Measurements from ENCODE around the gene BRF1.

Gene BRF1

DNA sequence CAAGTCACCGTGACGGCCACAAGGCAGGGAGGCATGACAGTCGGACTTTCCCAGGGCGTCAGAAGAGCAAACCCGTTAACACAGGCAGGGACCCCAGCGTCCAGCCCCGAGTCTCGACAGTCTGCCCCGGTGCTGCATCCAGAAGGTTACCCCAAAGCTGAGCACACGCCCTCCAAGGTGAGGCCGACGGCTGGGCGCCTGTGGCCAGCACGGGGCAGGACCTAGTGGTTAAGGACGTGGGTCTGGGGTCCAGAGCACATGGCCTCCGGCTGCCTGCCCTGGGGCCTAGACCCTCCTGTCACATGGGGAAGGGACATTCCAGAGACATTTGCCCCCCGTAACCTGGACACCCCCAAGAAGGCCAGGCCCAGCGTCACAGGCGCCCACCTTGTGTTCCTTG, 82.2 kb downstream of the BRF1 start:
- Histone ChIP-seq H3K4me2 (ENCODE audit: insufficient read depth, low read length, poor library complexity, severe bottlenecking) (no peak overlapping the region), H3K4me3 (ENCODE audit: low read length in 2 of 2) (no peak overlapping the region), H3K18ac (ENCODE audit: low read length) (no peak overlapping the region), H3K9ac (ENCODE audit: low read depth, low read length, poor library complexity) (peak overlapping the region; percentile 12), H2AFZ (ENCODE audit: low read length) (no peak overlapping the region), H3K14ac (ENCODE audit: low read length) (peak overlapping the region; percentile 38), H2BK120ac (ENCODE audit: low read depth, low read length) (no peak overlapping the region), H3K27ac (replicated peaks; ENCODE audit: low read length) (no peak overlapping the region), H2AK5ac (ENCODE audit: low read depth, low read length) (no peak overlapping the region), H4K91ac (ENCODE audit: low read depth, low read length, poor library complexity) (no peak overlapping the region), H3K79me1 (ENCODE audit: low read depth, low read length) (peaks cover 22% of the 10 kb centered on the region), H4K8ac (ENCODE audit: low read depth, low read length) (peak overlapping the region; percentile 65), H2BK5ac (ENCODE audit: low read length) (no peak overlapping the region), H3K27me3 (ENCODE audit: control insufficient read depth in 3 of 3, insufficient read depth in 3 of 3, low read depth in 1 of 3, low read length in 3 of 3) (no peaks in the 10 kb centered on the region), H3K36me3 (replicated peaks in 1 of 2; ENCODE audit: control insufficient read depth in 2 of 2, insufficient read depth in 2 of 2, low read length in 2 of 2) (peaks cover 39 to 51% of the 10 kb centered on the region in 2 donors), H3K4ac (ENCODE audit: low read length) (no peak overlapping the region), H2BK12ac (ENCODE audit: low read length) (no peak overlapping the region), H3K9me3 (replicated peaks in 1 of 2; ENCODE audit: control insufficient read depth in 2 of 2, insufficient read depth in 1 of 2, low read depth in 1 of 2, low read length in 2 of 2) (peaks cover 0 to 8% of the 10 kb centered on the region in 2 donors), H2BK15ac (ENCODE audit: low read length) (no peak overlapping the region), H3K4me1 (ENCODE audit: control insufficient read depth in 2 of 2, insufficient read depth in 1 of 2, low read depth in 1 of 2, low read length in 2 of 2) (no peaks in the 10 kb centered on the region), H3K23ac (ENCODE audit: low read depth, low read length, poor library complexity) (peak overlapping the region; percentile 31)
- DNase-seq (ENCODE audit: low spot score), result no peak
- WGBS, 2 donors (ENCODE audit: extremely low coverage in 2 of 2, insufficient read length in 2 of 2, insufficient replicate concordance in 1 of 2), result no CpG with 5 or more reads among the region's 19 CpGs

DNA sequence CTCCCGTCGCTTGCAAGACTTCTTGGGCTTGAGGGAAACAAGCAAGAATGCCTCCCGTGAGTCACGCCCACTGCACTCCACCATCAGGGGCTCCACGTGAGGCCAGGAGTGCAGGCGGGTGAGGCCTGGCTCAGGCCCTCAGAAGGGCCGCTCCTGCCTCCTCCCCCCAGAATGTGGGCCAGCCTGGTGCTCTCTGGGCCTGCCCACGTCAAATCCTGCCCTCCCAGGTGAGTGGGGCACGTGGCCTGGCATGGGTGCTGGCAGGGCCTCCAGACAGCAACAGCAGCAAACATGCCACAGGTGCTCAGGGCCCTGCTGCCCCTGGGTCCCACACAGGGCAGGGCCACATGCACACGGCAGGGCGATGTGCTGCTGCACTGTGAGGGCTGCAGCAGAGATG, 83.0 kb downstream of the BRF1 start:
- no CpG with 5 or more reads among the region's 11 CpGs for WGBS, 2 donors (ENCODE audit: extremely low coverage in 2 of 2, insufficient read length in 2 of 2, insufficient replicate concordance in 1 of 2)
- no peak overlapping the region for H2BK12ac ChIP-seq (ENCODE audit: low read length)
- H4K8ac ChIP-seq (ENCODE audit: low read depth, low read length), result no peak overlapping the region
- no peak overlapping the region for H2BK15ac ChIP-seq (ENCODE audit: low read length)
- no peak overlapping the region for H3K4me2 ChIP-seq (ENCODE audit: insufficient read depth, low read length, poor library complexity, severe bottlenecking)
- no peak for DNase-seq (ENCODE audit: low spot score)
- no peak overlapping the region for H3K4me3 ChIP-seq (ENCODE audit: low read length in 2 of 2)
- H3K4ac ChIP-seq (ENCODE audit: low read length), result peak overlapping the region; percentile 37
- H3K9ac ChIP-seq (ENCODE audit: low read depth, low read length, poor library complexity), result no peak overlapping the region
- no peak overlapping the region for H2AK5ac ChIP-seq (ENCODE audit: low read depth, low read length)
- peak overlapping the region; percentile 56 for H3K14ac ChIP-seq (ENCODE audit: low read length)
- H3K79me1 ChIP-seq (ENCODE audit: low read depth, low read length), result peaks cover 20% of the 10 kb centered on the region
- H2BK120ac ChIP-seq (ENCODE audit: low read depth, low read length), result no peak overlapping the region
- no peak overlapping the region for H2AFZ ChIP-seq (ENCODE audit: low read length)
- peak overlapping the region; percentile 31 for H3K23ac ChIP-seq (ENCODE audit: low read depth, low read length, poor library complexity)
- H3K27me3 ChIP-seq (ENCODE audit: control insufficient read depth in 3 of 3, insufficient read depth in 3 of 3, low read depth in 1 of 3, low read length in 3 of 3), result no peaks in the 10 kb centered on the region
- no peaks in the 10 kb centered on the region for H3K4me1 ChIP-seq (ENCODE audit: control insufficient read depth in 2 of 2, insufficient read depth in 1 of 2, low read depth in 1 of 2, low read length in 2 of 2)
- peaks cover 0 to 8% of the 10 kb centered on the region in 2 donors for H3K9me3 ChIP-seq (replicated peaks in 1 of 2; ENCODE audit: control insufficient read depth in 2 of 2, insufficient read depth in 1 of 2, low read depth in 1 of 2, low read length in 2 of 2)
- H3K36me3 ChIP-seq (replicated peaks in 1 of 2; ENCODE audit: control insufficient read depth in 2 of 2, insufficient read depth in 2 of 2, low read length in 2 of 2), result peaks cover 36 to 55% of the 10 kb centered on the region in 2 donors
- no peak overlapping the region for H2BK5ac ChIP-seq (ENCODE audit: low read length)
- H3K27ac ChIP-seq (replicated peaks; ENCODE audit: low read length), result no peak overlapping the region
- no peak overlapping the region for H4K91ac ChIP-seq (ENCODE audit: low read depth, low read length, poor library complexity)
- no peak overlapping the region for H3K18ac ChIP-seq (ENCODE audit: low read length)

DNA sequence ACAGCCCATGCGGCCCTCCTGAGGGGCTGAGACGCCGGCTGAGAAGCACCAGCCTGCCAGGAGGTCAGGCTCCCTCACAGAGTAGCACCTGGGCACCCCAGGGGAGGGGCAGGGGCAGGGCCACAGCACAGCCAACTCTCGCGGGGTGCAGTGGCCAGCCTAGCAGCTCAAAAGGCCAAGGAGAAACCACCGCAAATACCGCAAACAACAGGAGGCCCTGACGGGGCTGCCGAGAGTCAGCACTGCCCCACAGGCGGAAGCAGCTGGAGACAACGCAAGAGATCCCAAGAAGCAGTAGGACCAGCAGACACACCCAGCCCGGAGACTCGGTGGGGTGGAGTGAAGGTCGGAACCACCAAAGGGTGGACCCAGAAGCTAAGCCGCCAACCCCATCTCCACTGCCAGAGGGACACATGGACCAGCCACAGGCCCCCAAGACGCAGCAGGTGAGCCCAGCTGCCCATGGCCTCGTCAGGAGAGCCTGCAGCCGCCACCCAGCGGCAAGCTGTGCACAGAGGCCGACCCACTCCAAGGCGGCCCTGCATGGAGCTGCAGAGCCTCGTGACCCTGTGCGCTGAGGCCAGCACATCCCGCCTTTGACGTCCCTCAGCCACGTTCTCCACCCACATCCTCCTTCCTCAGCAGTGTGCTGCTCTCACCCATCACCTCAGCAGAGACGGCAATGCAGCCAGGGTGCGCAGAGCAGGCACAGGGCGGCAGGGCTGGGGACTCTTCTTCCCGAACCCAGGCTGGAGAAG, 84.1 kb downstream of the BRF1 start:
- no peak overlapping the region for H2BK120ac ChIP-seq (ENCODE audit: low read depth, low read length)
- H3K79me1 ChIP-seq (ENCODE audit: low read depth, low read length), result peaks cover 20% of the 10 kb centered on the region
- H2AK5ac ChIP-seq (ENCODE audit: low read depth, low read length), result no peak overlapping the region
- H2BK12ac ChIP-seq (ENCODE audit: low read length), result no peak overlapping the region
- no peak overlapping the region for H2BK5ac ChIP-seq (ENCODE audit: low read length)
- peaks cover 35 to 56% of the 10 kb centered on the region in 2 donors for H3K36me3 ChIP-seq (replicated peaks in 1 of 2; ENCODE audit: control insufficient read depth in 2 of 2, insufficient read depth in 2 of 2, low read length in 2 of 2)
- H3K14ac ChIP-seq (ENCODE audit: low read length), result peak overlapping the region; percentile 47
- H3K27ac ChIP-seq (replicated peaks; ENCODE audit: low read length), result no peak overlapping the region
- WGBS, 2 donors (ENCODE audit: extremely low coverage in 2 of 2, insufficient read length in 2 of 2, insufficient replicate concordance in 1 of 2), result no CpG with 5 or more reads among the region's 30 CpGs
- no peak overlapping the region for H4K91ac ChIP-seq (ENCODE audit: low read depth, low read length, poor library complexity)
- no peak overlapping the region for H2BK15ac ChIP-seq (ENCODE audit: low read length)
- no peak overlapping the region for H3K4me3 ChIP-seq (ENCODE audit: low read length in 2 of 2)
- no peak overlapping the region for H3K4me2 ChIP-seq (ENCODE audit: insufficient read depth, low read length, poor library complexity, severe bottlenecking)
- no peak overlapping the region for H4K8ac ChIP-seq (ENCODE audit: low read depth, low read length)
- H3K9me3 ChIP-seq (replicated peaks in 1 of 2; ENCODE audit: control insufficient read depth in 2 of 2, insufficient read depth in 1 of 2, low read depth in 1 of 2, low read length in 2 of 2), result peaks cover 0 to 8% of the 10 kb centered on the region in 2 donors
- no peaks in the 10 kb centered on the region for H3K4me1 ChIP-seq (ENCODE audit: control insufficient read depth in 2 of 2, insufficient read depth in 1 of 2, low read depth in 1 of 2, low read length in 2 of 2)
- DNase-seq (ENCODE audit: low spot score), result no peak
- no peaks in the 10 kb centered on the region for H3K27me3 ChIP-seq (ENCODE audit: control insufficient read depth in 3 of 3, insufficient read depth in 3 of 3, low read depth in 1 of 3, low read length in 3 of 3)
- H3K9ac ChIP-seq (ENCODE audit: low read depth, low read length, poor library complexity), result peak overlapping the region; percentile 63
- no peak overlapping the region for H3K18ac ChIP-seq (ENCODE audit: low read length)
- peak overlapping the region; percentile 44 for H3K23ac ChIP-seq (ENCODE audit: low read depth, low read length, poor library complexity)
- no peak overlapping the region for H2AFZ ChIP-seq (ENCODE audit: low read length)
- no peak overlapping the region for H3K4ac ChIP-seq (ENCODE audit: low read length)

DNA sequence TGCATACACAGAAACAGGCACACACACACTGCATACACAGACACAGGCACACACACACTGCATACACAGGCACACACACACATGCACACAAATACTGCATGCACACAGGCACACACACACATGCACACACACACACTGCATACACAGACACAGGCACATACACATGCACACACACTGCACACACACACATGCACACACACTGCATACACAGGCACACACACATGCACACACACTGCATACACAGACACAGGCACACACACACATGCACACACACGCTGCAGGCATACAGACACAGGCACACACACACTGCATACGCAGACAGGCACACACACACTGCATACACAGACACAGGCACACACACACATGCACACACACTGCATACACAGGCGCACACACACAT, 85.2 kb downstream of the BRF1 start:
- WGBS, 2 donors (ENCODE audit: extremely low coverage in 2 of 2, insufficient read length in 2 of 2, insufficient replicate concordance in 1 of 2), result no CpG with 5 or more reads among the region's 3 CpGs
- Histone ChIP-seq H2AFZ (ENCODE audit: low read length) (no peak overlapping the region), H3K4me1 (ENCODE audit: control insufficient read depth in 2 of 2, insufficient read depth in 1 of 2, low read depth in 1 of 2, low read length in 2 of 2) (no peaks in the 10 kb centered on the region), H3K23ac (ENCODE audit: low read depth, low read length, poor library complexity) (peak overlapping the region; percentile 50), H2AK5ac (ENCODE audit: low read depth, low read length) (no peak overlapping the region), H2BK120ac (ENCODE audit: low read depth, low read length) (no peak overlapping the region), H2BK15ac (ENCODE audit: low read length) (no peak overlapping the region), H3K79me1 (ENCODE audit: low read depth, low read length) (peaks cover 23% of the 10 kb centered on the region), H2BK12ac (ENCODE audit: low read length) (no peak overlapping the region), H4K91ac (ENCODE audit: low read depth, low read length, poor library complexity) (no peak overlapping the region), H3K4ac (ENCODE audit: low read length) (no peak overlapping the region), H2BK5ac (ENCODE audit: low read length) (no peak overlapping the region), H3K9me3 (replicated peaks in 1 of 2; ENCODE audit: control insufficient read depth in 2 of 2, insufficient read depth in 1 of 2, low read depth in 1 of 2, low read length in 2 of 2) (peaks cover 0 to 8% of the 10 kb centered on the region in 2 donors), H3K4me3 (ENCODE audit: low read length in 2 of 2) (peak overlapping the region in 1 of 2 donors; percentile 31), H3K9ac (ENCODE audit: low read depth, low read length, poor library complexity) (peak overlapping the region; percentile 65), H3K27ac (replicated peaks; ENCODE audit: low read length) (no peak overlapping the region), H3K36me3 (replicated peaks in 1 of 2; ENCODE audit: control insufficient read depth in 2 of 2, insufficient read depth in 2 of 2, low read length in 2 of 2) (peaks cover 27 to 47% of the 10 kb centered on the region in 2 donors), H3K14ac (ENCODE audit: low read length) (peak overlapping the region; percentile 71), H3K18ac (ENCODE audit: low read length) (no peak overlapping the region), H3K4me2 (ENCODE audit: insufficient read depth, low read length, poor library complexity, severe bottlenecking) (no peak overlapping the region), H4K8ac (ENCODE audit: low read depth, low read length) (peak overlapping the region; percentile 9), H3K27me3 (ENCODE audit: control insufficient read depth in 3 of 3, insufficient read depth in 3 of 3, low read depth in 1 of 3, low read length in 3 of 3) (no peaks in the 10 kb centered on the region)
- no peak for DNase-seq (ENCODE audit: low spot score)

Measured in neuronal stem cell (in vitro differentiated cells).